HL-60 (cell line): ENCODE data around the gene LRCH2.

Experiments used
- DNase-seq, 2 experiments: peaks; one replicate each; pipeline ENCODE4 v3.0.0-alpha.2; 2010 to 2020; ENCODE audit warnings: low read depth in 1 of 2, low spot score in 1 of 2
- H3K27ac ChIP-seq: fragments of 250-450 bp; sonication (Bioruptor Pico); replicated peaks from 2 replicates; pipeline ENCODE4 v1.5.1; 2020; ENCODE audit warnings: mild to moderate bottlenecking, moderate library complexity
- H3K27me3 ChIP-seq: fragments of 250-450 bp; sonication (Bioruptor Pico); 2 replicates; pipeline ENCODE4 v1.5.1; 2021; ENCODE audit warnings: mild to moderate bottlenecking, moderate library complexity; ENCODE audit not compliant: insufficient read depth, poor library complexity, severe bottlenecking
- H3K4me3 ChIP-seq: replicated peaks from 2 replicates; pipeline ENCODE4 v1.5.1; 2011; ENCODE audit warnings: mild to moderate bottlenecking, control low read depth, low read length; ENCODE audit not compliant: insufficient read depth
- CTCF ChIP-seq: IDR thresholded peaks from one replicate; pipeline ENCODE4 v1.5.1; 2011; ENCODE audit warnings: low read length, control low read depth, inconsistent platforms; ENCODE audit not compliant: insufficient read depth
- GABPA ChIP-seq: IDR thresholded peaks from 2 replicates; pipeline ENCODE4 v1.6.1; 2012; ENCODE audit warnings: low read depth
- POLR2AphosphoS5 ChIP-seq: IDR thresholded peaks from 2 replicates; pipeline ENCODE4 v1.6.1; 2012; ENCODE audit warnings: low read depth
- REST ChIP-seq: IDR thresholded peaks from 2 replicates; pipeline ENCODE4 v1.6.1; 2012; ENCODE audit warnings: low read depth; ENCODE audit not compliant: insufficient replicate concordance
- SPI1 ChIP-seq: IDR thresholded peaks from 2 replicates; pipeline ENCODE4 v1.6.1; 2012; ENCODE audit warnings: low read depth, mild to moderate bottlenecking, borderline replicate concordance

LRCH2 gene

DNA sequence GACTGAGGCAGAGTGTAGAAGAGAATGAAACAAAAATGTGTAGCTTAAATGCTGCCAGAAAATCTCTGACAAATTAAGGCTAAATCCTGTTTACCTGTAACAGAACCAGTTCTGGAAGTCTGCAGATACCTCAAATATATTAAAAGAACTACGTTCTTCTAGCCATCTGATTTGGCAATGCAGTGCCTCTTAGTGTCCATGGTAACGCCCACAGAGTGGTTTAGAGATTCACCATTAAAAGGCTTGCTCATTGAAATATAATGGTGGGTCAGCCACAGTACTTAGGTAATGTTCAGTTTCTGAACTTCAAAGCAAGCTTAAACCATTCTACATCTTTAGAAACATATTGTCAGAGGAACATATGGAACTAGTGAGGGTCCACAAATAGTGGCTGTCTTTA, 32.4 kb upstream of the LRCH2 start:
- no peak for TF ChIP-seq POLR2AphosphoS5
- no peak for TF ChIP-seq REST
- TF ChIP-seq SPI1 = no peak
- no peak for TF ChIP-seq CTCF
- TF ChIP-seq GABPA = no peak
- no peak overlapping the region for H3K4me3 ChIP-seq
- H3K27me3 ChIP-seq = no peaks in the 10 kb centered on the region
- no peak for DNase-seq
- no peak overlapping the region for H3K27ac ChIP-seq

DNA sequence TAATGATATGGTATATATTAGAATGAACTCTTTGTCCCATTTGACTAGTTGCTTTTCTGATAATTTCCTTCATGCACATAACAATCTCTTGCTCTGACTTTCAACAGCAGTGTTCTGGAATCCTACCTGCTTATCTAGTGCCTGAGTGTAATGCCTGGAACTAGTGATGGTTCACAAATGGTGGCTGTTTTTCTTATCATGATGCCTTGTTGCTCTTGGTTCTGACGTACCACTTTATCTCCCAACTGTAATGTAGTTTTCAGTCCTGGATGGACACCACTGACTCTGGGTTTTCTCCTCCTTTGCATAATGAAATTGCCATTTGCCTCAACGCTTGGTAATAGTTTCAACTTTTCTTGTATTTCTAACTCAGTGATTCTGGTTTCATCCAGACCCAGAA, 30.1 kb upstream of the LRCH2 start:
- TF ChIP-seq CTCF (no peak), GABPA (no peak), SPI1 (no peak), POLR2AphosphoS5 (no peak), REST (no peak)
- Histone ChIP-seq H3K4me3 (no peak overlapping the region), H3K27ac (no peak overlapping the region), H3K27me3 (no peaks in the 10 kb centered on the region)
- DNase-seq = no peak

- TF ChIP-seq CTCF (no peak), SPI1 (no peak), POLR2AphosphoS5 (no peak), GABPA (no peak), REST (no peak)
- Histone ChIP-seq H3K4me3 (no peak overlapping the region), H3K27me3 (no peaks in the 10 kb centered on the region), H3K27ac (no peak overlapping the region)
- no peak for DNase-seq
These were observed 27.3 kb upstream of the LRCH2 start for GRCh38 chrX:115261148-115261547.
